Measurements from ENCODE around the gene KY.

DNA sequence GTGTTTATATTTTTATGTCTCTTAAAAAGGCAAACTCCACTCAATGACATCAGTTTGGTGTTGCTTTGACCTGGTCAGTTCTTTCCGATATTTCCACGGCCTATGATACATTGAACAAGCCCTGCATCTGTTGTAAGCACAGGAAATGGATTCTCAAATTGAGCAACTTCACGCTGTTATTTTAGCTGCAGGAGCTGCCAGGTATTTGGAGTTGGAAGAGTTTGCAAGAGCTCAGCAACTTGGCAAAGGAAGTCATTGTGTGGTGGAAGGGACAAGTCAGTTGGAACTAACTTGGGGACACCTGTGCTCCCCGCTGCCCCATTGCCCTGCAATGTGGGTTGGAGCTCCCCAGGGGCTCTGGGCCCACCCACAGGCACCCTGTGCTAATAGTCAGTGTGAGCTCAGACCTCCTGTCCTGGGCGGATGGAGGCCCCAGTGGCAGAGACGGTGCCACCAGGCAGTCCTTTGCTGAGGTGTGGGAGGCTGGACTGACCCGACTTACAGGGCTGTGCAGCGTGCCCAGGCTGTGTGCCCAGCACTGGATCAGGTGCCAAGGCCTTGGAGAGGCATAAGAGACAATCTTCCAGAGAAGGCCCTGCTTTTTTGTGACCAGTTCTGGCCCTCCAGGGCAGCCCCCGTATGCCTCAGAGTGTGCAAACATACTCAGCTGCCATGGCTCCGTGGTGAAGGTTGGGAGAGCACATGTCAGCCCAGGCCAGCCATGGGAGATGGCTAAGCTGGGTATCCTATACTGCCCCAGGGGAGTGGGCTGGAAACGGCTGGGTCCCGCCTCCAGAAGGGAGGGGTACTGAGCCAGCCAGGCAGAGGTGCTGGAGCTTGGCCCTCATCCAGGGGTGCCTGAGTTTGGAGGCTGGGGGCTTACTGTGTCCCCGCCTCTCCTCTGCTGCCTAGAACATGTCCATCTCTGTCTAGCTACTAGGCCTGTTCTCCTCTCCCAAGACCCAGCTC, 43.5 kb downstream of the KY start:
- no peak for TF ChIP-seq ZNF239 (CRISPR knock-in tag; IDR thresholded peaks at IDR 0.05)
- no peak for TF ChIP-seq RFX5 (IDR thresholded peaks at IDR 0.05; ENCODE audit: low read depth, low read length)
- no peak for TF ChIP-seq ZFP36 (IDR thresholded peaks at IDR 0.05; ENCODE audit: low read depth, low read length, partially characterized antibody)
- no peak for TF ChIP-seq CTCF (IDR thresholded peaks at IDR 0.05 in 2 of 3, conservative IDR thresholded peaks at IDR 0.05 in 1 of 3; ENCODE audit: insufficient read depth in 2 of 3, low read depth in 1 of 3, low read length in 3 of 3)
- TF ChIP-seq, protein P1, sequence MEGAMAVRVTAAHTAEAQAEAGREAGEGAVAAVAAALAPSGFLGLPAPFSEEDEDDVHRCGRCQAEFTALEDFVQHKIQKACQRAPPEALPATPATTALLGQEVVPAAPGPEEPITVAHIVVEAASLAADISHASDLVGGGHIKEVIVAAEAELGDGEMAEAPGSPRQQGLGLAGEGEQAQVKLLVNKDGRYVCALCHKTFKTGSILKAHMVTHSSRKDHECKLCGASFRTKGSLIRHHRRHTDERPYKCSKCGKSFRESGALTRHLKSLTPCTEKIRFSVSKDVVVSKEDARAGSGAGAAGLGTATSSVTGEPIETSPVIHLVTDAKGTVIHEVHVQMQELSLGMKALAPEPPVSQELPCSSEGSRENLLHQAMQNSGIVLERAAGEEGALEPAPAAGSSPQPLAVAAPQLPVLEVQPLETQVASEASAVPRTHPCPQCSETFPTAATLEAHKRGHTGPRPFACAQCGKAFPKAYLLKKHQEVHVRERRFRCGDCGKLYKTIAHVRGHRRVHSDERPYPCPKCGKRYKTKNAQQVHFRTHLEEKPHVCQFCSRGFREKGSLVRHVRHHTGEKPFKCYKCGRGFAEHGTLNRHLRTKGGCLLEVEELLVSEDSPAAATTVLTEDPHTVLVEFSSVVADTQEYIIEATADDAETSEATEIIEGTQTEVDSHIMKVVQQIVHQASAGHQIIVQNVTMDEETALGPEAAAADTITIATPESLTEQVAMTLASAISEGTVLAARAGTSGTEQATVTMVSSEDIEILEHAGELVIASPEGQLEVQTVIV (CRISPR knock-in tag; IDR thresholded peaks at IDR 0.05; ENCODE audit: borderline replicate concordance): no peak
- TF ChIP-seq, protein P2, sequence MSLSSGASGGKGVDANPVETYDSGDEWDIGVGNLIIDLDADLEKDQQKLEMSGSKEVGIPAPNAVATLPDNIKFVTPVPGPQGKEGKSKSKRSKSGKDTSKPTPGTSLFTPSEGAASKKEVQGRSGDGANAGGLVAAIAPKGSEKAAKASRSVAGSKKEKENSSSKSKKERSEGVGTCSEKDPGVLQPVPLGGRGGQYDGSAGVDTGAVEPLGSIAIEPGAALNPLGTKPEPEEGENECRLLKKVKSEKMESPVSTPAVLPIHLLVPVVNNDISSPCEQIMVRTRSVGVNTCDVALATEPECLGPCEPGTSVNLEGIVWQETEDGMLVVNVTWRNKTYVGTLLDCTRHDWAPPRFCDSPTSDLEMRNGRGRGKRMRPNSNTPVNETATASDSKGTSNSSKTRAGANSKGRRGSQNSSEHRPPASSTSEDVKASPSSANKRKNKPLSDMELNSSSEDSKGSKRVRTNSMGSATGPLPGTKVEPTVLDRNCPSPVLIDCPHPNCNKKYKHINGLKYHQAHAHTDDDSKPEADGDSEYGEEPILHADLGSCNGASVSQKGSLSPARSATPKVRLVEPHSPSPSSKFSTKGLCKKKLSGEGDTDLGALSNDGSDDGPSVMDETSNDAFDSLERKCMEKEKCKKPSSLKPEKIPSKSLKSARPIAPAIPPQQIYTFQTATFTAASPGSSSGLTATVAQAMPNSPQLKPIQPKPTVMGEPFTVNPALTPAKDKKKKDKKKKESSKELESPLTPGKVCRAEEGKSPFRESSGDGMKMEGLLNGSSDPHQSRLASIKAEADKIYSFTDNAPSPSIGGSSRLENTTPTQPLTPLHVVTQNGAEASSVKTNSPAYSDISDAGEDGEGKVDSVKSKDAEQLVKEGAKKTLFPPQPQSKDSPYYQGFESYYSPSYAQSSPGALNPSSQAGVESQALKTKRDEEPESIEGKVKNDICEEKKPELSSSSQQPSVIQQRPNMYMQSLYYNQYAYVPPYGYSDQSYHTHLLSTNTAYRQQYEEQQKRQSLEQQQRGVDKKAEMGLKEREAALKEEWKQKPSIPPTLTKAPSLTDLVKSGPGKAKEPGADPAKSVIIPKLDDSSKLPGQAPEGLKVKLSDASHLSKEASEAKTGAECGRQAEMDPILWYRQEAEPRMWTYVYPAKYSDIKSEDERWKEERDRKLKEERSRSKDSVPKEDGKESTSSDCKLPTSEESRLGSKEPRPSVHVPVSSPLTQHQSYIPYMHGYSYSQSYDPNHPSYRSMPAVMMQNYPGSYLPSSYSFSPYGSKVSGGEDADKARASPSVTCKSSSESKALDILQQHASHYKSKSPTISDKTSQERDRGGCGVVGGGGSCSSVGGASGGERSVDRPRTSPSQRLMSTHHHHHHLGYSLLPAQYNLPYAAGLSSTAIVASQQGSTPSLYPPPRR (CRISPR knock-in tag; IDR thresholded peaks at IDR 0.05; ENCODE audit: borderline replicate concordance): no peak
- no peak for TF ChIP-seq SMAD4 (CRISPR knock-in tag; conservative IDR thresholded peaks at IDR 0.05)
- TF ChIP-seq CHCHD3 (CRISPR knock-in tag; IDR thresholded peaks at IDR 0.05): no peak
- no peak for TF ChIP-seq POLR3A (IDR thresholded peaks at IDR 0.05; ENCODE audit: borderline replicate concordance, extremely low read depth, insufficient read depth, insufficient read length)
- no peak for TF ChIP-seq POU5F1 (IDR thresholded peaks at IDR 0.05; ENCODE audit: borderline replicate concordance, low read depth, low read length, partially characterized antibody)
- TF ChIP-seq, protein P3, sequence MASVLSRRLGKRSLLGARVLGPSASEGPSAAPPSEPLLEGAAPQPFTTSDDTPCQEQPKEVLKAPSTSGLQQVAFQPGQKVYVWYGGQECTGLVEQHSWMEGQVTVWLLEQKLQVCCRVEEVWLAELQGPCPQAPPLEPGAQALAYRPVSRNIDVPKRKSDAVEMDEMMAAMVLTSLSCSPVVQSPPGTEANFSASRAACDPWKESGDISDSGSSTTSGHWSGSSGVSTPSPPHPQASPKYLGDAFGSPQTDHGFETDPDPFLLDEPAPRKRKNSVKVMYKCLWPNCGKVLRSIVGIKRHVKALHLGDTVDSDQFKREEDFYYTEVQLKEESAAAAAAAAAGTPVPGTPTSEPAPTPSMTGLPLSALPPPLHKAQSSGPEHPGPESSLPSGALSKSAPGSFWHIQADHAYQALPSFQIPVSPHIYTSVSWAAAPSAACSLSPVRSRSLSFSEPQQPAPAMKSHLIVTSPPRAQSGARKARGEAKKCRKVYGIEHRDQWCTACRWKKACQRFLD (CRISPR knock-in tag; IDR thresholded peaks at IDR 0.05): no peak
- no peak for TF ChIP-seq BRD9 (IDR thresholded peaks at IDR 0.05; ENCODE audit: low read depth, partially characterized antibody)

All from K562 (cell line).